Activated CD8-positive, alpha-beta T cell treated with anti-CD3 and anti-CD28 coated beads for 36 hours (primary cell): ENCODE data around the gene RIPK1. TPM values are rescaled to one million over a fixed set of nuclear protein-coding genes. Genes with fewer than 3 reads are reported as not detected.
A peak's percentile ranks its signal among the peaks of the same experiment; 100 is the strongest.
"Not testable (repeated sequence)": the region's sequence is repeated elsewhere in the genome, so short reads cannot be mapped to it uniquely, and the experiment has no call there.

Experiments
- ATAC-seq: fragments of 200-7000 bp; cut with Tn5 transposase; one replicate; pipeline ENCODE4 v1.10.0; 2021; ENCODE audit warnings: mild to moderate bottlenecking, moderate library complexity
- CTCF ChIA-PET: fragments of 350-600 bp; sonication (Branson Sonifier 250); formaldehyde crosslinking; loops from one replicate; lab custom pipeline; 2021; ENCODE audit warnings: antibody characterized with exemption; lab: Charles Lee
- POLR2A ChIA-PET: fragments of 350-600 bp; sonication (Branson Sonifier 250); formaldehyde crosslinking; loops from one replicate; lab custom pipeline; 2021; ENCODE audit warnings: antibody characterized with exemption; lab: Charles Lee
- DNase-seq: peaks from one replicate; pipeline ENCODE4 v3.0.0-alpha.2; 2020
- H3K27ac Mint-ChIP-seq: one replicate; pipeline ENCODE4 v1.8.0; 2021; ENCODE audit warnings: mild to moderate bottlenecking, mixed read lengths
- H3K27me3 Mint-ChIP-seq: one replicate; pipeline ENCODE4 v1.8.0; 2021; ENCODE audit warnings: mixed read lengths
- H3K36me3 Mint-ChIP-seq: one replicate; pipeline ENCODE4 v1.8.0; 2021; ENCODE audit warnings: low read depth, mixed read lengths
- H3K4me1 Mint-ChIP-seq: one replicate; pipeline ENCODE4 v1.8.0; 2021; ENCODE audit warnings: low read depth, mixed read lengths
- H3K4me3 Mint-ChIP-seq: one replicate; pipeline ENCODE4 v1.8.0; 2021; ENCODE audit warnings: mild to moderate bottlenecking, moderate library complexity, mixed read lengths
- H3K9me3 Mint-ChIP-seq: one replicate; pipeline ENCODE4 v1.8.0; 2021; ENCODE audit warnings: mixed read lengths
- intact Hi-C: fragments of 100-400 bp; cut with micrococcal nuclease; formaldehyde crosslinking; loops from one replicate; pipeline ENCODE4 v1.10.0; 2022
- total RNA-seq, 2 experiments: library from RNA; stranded (reverse); gene quantifications; one replicate each; pipeline ENCODE4 v1.2.3, GENCODE V29; 2021
- TF ChIP-seq, protein P1 (sequence below): fragments of 200-600 bp; IDR thresholded peaks from one replicate; pipeline ENCODE4 v1.8.0; 2022; ENCODE audit warnings: antibody characterized with exemption, mild to moderate bottlenecking

The RIPK1 gene
- total RNA-seq, 2 experiments from 2014 or later = 8.8 to 9.0 TPM

DNA sequence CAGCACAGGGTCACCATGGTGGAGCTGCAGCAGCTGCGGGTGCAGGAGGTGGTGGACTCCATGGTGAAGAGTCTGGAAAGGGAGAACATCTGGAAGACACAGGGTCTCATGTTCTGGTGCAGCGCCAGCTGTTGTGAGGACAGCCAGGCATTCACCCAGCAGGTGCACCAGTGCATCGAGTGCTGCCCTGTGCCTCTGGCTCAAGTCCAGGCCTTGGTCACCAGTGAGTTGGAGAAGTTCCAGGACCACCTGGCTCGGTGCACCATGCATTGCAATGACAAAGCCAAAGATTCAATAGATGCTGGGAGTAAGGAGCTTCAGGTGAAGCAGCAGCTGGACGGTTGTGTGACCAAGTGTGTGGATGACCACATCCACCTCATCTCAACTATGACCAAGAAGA lies 22.9 kb upstream of the RIPK1 start:
- H3K27ac Mint-ChIP-seq = no peak overlapping the region
- no peak for ATAC-seq
- H3K27me3 Mint-ChIP-seq = no peaks in the 10 kb centered on the region
- no peaks in the 10 kb centered on the region for H3K36me3 Mint-ChIP-seq
- TF ChIP-seq, protein P1, sequence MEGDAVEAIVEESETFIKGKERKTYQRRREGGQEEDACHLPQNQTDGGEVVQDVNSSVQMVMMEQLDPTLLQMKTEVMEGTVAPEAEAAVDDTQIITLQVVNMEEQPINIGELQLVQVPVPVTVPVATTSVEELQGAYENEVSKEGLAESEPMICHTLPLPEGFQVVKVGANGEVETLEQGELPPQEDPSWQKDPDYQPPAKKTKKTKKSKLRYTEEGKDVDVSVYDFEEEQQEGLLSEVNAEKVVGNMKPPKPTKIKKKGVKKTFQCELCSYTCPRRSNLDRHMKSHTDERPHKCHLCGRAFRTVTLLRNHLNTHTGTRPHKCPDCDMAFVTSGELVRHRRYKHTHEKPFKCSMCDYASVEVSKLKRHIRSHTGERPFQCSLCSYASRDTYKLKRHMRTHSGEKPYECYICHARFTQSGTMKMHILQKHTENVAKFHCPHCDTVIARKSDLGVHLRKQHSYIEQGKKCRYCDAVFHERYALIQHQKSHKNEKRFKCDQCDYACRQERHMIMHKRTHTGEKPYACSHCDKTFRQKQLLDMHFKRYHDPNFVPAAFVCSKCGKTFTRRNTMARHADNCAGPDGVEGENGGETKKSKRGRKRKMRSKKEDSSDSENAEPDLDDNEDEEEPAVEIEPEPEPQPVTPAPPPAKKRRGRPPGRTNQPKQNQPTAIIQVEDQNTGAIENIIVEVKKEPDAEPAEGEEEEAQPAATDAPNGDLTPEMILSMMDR = no peak
- no peak overlapping the region for H3K4me3 Mint-ChIP-seq
- H3K9me3 Mint-ChIP-seq = no peaks in the 10 kb centered on the region
- CTCF ChIA-PET = no interaction called here
- POLR2A ChIA-PET = no interaction called here
- no peaks in the 10 kb centered on the region for H3K4me1 Mint-ChIP-seq
- no peak for DNase-seq
- intact Hi-C loops = no loop called here

DNA sequence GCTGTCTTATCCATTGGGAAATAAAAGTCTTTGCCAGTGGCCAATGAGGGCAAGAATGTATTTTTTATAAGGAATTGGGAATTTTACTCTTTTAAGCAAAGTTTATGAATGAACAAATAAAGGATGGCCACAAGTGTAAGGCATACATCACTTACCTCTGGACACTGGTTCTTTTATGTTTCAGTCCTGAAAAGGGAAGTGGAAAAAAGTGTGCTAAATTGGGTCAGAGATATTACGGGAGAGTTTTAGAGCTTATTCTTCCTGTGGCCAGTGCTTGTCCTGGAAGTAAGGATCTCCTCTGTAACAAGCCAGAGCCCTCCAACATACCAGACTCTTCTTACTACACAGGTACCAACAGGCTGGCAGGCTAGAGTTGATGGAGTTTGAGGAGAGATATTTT lies 22.5 kb upstream of the RIPK1 start:
- TF ChIP-seq, protein P1 = no peak
- no peaks in the 10 kb centered on the region for H3K27me3 Mint-ChIP-seq
- no peak overlapping the region for H3K27ac Mint-ChIP-seq
- H3K4me3 Mint-ChIP-seq = no peak overlapping the region
- ChIA-PET POLR2A (no interaction called here), CTCF (no interaction called here)
- H3K9me3 Mint-ChIP-seq = no peaks in the 10 kb centered on the region
- DNase-seq = no peak
- intact Hi-C loops = no loop called here
- ATAC-seq = no peak
- no peaks in the 10 kb centered on the region for H3K36me3 Mint-ChIP-seq
- no peaks in the 10 kb centered on the region for H3K4me1 Mint-ChIP-seq

DNA sequence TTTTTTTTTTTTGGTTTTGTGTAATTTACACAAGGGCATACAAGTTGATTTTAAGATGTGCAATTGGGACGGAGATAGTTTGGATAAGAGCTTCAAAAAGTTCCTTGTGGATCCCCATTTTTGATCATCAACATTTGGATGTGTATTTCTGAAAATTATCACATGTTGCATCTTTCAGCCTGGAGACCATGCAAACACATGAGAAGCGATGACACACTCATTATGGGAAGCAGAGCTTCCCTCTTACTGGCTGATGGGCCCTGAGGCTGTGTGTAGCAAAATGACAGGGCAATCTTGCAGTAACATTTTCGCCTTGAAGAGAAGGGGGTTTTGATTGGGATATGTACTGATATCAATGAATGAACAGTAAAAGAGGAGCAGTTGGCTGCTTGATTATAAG lies 22.0 kb upstream of the RIPK1 start:
- CTCF ChIA-PET = no interaction called here
- Mint-ChIP-seq H3K36me3 (no peaks in the 10 kb centered on the region), H3K27me3 (no peaks in the 10 kb centered on the region), H3K27ac (no peak overlapping the region), H3K4me3 (no peak overlapping the region), H3K4me1 (no peaks in the 10 kb centered on the region), H3K9me3 (no peaks in the 10 kb centered on the region)
- TF ChIP-seq, protein P1 = no peak
- intact Hi-C loops = no loop called here
- DNase-seq (no peak), ATAC-seq (no peak)
- POLR2A ChIA-PET = no interaction called here

DNA sequence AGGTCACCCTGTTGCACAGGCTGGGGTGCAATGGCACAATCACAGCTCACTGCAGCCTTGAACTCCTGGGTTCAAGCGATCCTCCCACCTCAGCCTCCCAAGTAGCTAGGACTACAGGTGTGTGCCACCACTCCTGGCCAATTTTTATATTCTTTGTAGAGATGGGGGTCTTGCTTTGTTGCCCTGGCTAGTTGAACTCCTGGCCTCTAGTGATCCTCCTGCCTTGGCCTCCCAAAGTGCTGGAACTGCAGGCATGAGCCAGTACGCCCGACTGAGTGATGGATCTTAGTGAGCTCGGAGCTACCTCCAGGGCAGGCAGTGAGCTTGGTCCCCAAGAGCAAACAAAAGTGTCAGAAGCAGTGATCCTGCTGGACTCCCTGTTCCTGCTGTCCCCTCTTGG lies 20.3 kb upstream of the RIPK1 start:
- H3K4me3 Mint-ChIP-seq, POLR2A ChIA-PET, H3K27me3 Mint-ChIP-seq, DNase-seq, H3K27ac Mint-ChIP-seq, ATAC-seq, H3K4me1 Mint-ChIP-seq, intact Hi-C loops, H3K36me3 Mint-ChIP-seq, H3K9me3 Mint-ChIP-seq: not testable (repeated sequence)
- CTCF ChIA-PET = interaction anchor here (1.1 kb wide), 1 partner anchor 10 kb away, joined by 4 read pairs; no protein-coding TSS in a partner anchor

DNA sequence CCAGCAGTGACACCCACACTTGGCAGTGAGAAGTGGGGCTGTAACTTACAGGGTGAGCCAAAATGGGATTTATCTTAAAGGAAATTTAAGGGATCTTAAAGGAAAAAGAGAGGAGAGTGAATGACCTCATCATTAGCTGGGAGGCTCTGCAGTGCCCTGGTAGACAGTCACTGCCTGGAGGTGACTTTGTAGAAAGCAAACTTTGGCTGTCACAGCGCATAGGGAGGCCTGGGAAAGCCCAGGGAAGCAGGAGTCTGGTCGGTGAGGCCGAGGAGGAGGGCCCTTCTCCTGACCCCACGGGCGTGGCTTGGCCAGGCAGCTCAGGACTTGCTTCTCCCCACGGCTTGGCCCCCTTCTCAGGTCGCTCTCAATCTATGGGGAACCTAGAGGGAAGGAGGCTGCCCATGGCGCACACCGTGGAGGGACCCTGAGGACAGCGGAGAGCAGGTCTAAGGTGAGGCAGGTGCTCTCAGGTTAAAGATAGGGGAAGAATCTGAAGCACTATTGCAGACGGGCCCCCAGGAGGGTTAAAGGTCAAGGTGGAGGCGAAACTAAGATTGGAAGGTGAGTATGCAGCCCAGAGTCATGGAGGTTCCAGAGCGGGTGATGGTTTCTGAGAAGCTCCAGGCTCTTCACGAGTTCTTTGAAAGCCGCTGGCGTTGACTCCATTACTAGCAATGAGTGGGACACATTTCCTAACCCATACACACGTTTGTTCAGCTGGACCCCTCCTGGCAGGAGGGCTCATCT lies 15.6 kb upstream of the RIPK1 start:
- intact Hi-C loops = no loop called here
- ATAC-seq = no peak
- TF ChIP-seq, protein P1 = no peak
- DNase-seq = no peak
- Mint-ChIP-seq H3K4me3 (peak overlapping the region; percentile 69), H3K9me3 (no peaks in the 10 kb centered on the region), H3K36me3 (no peaks in the 10 kb centered on the region), H3K27me3 (no peaks in the 10 kb centered on the region), H3K27ac (peak overlapping the region; percentile 32), H3K4me1 (peaks cover 13% of the 10 kb centered on the region)
- CTCF ChIA-PET = interaction anchor here (1.1 to 3.1 kb wide), 7 partner anchors 11 to 62 kb away, joined by 3 to 18 read pairs (median 4); partner anchors contain the start of gene NQO2
- POLR2A ChIA-PET = interaction anchor here (0.9 to 1.2 kb wide), 5 partner anchors 18 to 61 kb away, joined by 3 to 6 read pairs (median 3); partner anchors contain the start of gene NQO2
